Measurements from ENCODE around the gene CENATAC. TPM values are rescaled to one million over a fixed set of nuclear protein-coding genes. Genes with fewer than 3 reads are reported as not detected.
"Not testable (repeated sequence)": the region's sequence is repeated elsewhere in the genome, so short reads cannot be mapped to it uniquely, and the experiment has no call there.

The CENATAC gene
- total RNA-seq, 1 experiment from 2014 or later, result 46.9 TPM

GRCh38 chr11:118984825-118985224, 13.1 kb upstream of the CENATAC start:
- no peak for TF ChIP-seq CTCF (IDR thresholded peaks at IDR 0.05; ENCODE audit: unreplicated experiment)
- DNase-seq, result no peak
- Mint-ChIP-seq H3K27ac (ENCODE audit: unreplicated experiment) (no peak overlapping the region), H3K4me1 (ENCODE audit: low read depth, unreplicated experiment) (peaks cover 8% of the 10 kb centered on the region), H3K4me3 (ENCODE audit: low read depth, unreplicated experiment) (no peak overlapping the region), H3K36me3 (ENCODE audit: insufficient read depth, unreplicated experiment) (no peaks in the 10 kb centered on the region), H3K9me3 (ENCODE audit: low read depth, unreplicated experiment) (peaks cover 2% of the 10 kb centered on the region), H3K27me3 (ENCODE audit: unreplicated experiment) (peaks cover 13% of the 10 kb centered on the region)
- intact Hi-C loops (cut with micrococcal nuclease; ENCODE audit: unreplicated experiment), result no loop called here
- CTCF ChIA-PET, result no interaction called here
- BruUV-seq (replicated peaks), result no TSS peak

- Mint-ChIP-seq H3K4me1 (ENCODE audit: low read depth, unreplicated experiment) (peaks cover 8% of the 10 kb centered on the region), H3K4me3 (ENCODE audit: low read depth, unreplicated experiment) (no peak overlapping the region), H3K9me3 (ENCODE audit: low read depth, unreplicated experiment) (peaks cover 2% of the 10 kb centered on the region), H3K36me3 (ENCODE audit: insufficient read depth, unreplicated experiment) (no peaks in the 10 kb centered on the region), H3K27ac (ENCODE audit: unreplicated experiment) (no peak overlapping the region), H3K27me3 (ENCODE audit: unreplicated experiment) (peaks cover 13% of the 10 kb centered on the region)
- no TSS peak for BruUV-seq (replicated peaks)
- no peak for DNase-seq
- CTCF ChIA-PET, result interaction anchor here (0.7 kb wide), 1 partner anchor 1266 kb away, joined by 4 read pairs; no protein-coding TSS in a partner anchor
- TF ChIP-seq CTCF (IDR thresholded peaks at IDR 0.05; ENCODE audit: unreplicated experiment), result no peak
- intact Hi-C loops (cut with micrococcal nuclease; ENCODE audit: unreplicated experiment), result no loop called here
These were observed 9.7 kb upstream of the CENATAC start for GRCh38 chr11:118988280-118988679.

GRCh38 chr11:118991486-118992038, 6.4 kb upstream of the CENATAC start:
- BruUV-seq (replicated peaks); H3K27ac Mint-ChIP-seq (ENCODE audit: unreplicated experiment); H3K4me1 Mint-ChIP-seq (ENCODE audit: low read depth, unreplicated experiment); DNase-seq; H3K36me3 Mint-ChIP-seq (ENCODE audit: insufficient read depth, unreplicated experiment); CTCF ChIA-PET; intact Hi-C loops (cut with micrococcal nuclease; ENCODE audit: unreplicated experiment); H3K4me3 Mint-ChIP-seq (ENCODE audit: low read depth, unreplicated experiment); H3K9me3 Mint-ChIP-seq (ENCODE audit: low read depth, unreplicated experiment): not testable (repeated sequence)
- peaks cover 13% of the 10 kb centered on the region for H3K27me3 Mint-ChIP-seq (ENCODE audit: unreplicated experiment)

GRCh38 chr11:118996926-118997626, 862 bp upstream of the CENATAC start:
- peak overlapping the region; percentile 42 for H3K27ac Mint-ChIP-seq (ENCODE audit: unreplicated experiment)
- H3K4me1 Mint-ChIP-seq (ENCODE audit: low read depth, unreplicated experiment), result peaks cover 9% of the 10 kb centered on the region
- TF ChIP-seq CTCF (IDR thresholded peaks at IDR 0.05; ENCODE audit: unreplicated experiment), result no peak
- H3K4me3 Mint-ChIP-seq (ENCODE audit: low read depth, unreplicated experiment), result peak overlapping the region; percentile 99
- H3K27me3 Mint-ChIP-seq (ENCODE audit: unreplicated experiment), result no peaks in the 10 kb centered on the region
- CTCF ChIA-PET, result no interaction called here
- DNase-seq, result no peak
- H3K36me3 Mint-ChIP-seq (ENCODE audit: insufficient read depth, unreplicated experiment), result peaks cover 34% of the 10 kb centered on the region
- no peaks in the 10 kb centered on the region for H3K9me3 Mint-ChIP-seq (ENCODE audit: low read depth, unreplicated experiment)
- TSS peak; percentile 28 for BruUV-seq (replicated peaks)
- intact Hi-C loops (cut with micrococcal nuclease; ENCODE audit: unreplicated experiment), result no loop called here

GRCh38 chr11:118998388-118998717, 415 bp downstream of the CENATAC start:
- no peaks in the 10 kb centered on the region for H3K27me3 Mint-ChIP-seq (ENCODE audit: unreplicated experiment)
- H3K4me3 Mint-ChIP-seq (ENCODE audit: low read depth, unreplicated experiment), result peak overlapping the region; percentile 99
- H3K27ac Mint-ChIP-seq (ENCODE audit: unreplicated experiment), result peak overlapping the region; percentile 45
- no peaks in the 10 kb centered on the region for H3K9me3 Mint-ChIP-seq (ENCODE audit: low read depth, unreplicated experiment)
- no TSS peak for BruUV-seq (replicated peaks)
- peaks cover 9% of the 10 kb centered on the region for H3K4me1 Mint-ChIP-seq (ENCODE audit: low read depth, unreplicated experiment)
- CTCF ChIA-PET, result interaction anchor here (1.0 kb wide), 1 partner anchor 308 kb away, joined by 3 read pairs; no protein-coding TSS in a partner anchor
- peak; percentile 10 for DNase-seq
- peaks cover 39% of the 10 kb centered on the region for H3K36me3 Mint-ChIP-seq (ENCODE audit: insufficient read depth, unreplicated experiment)
- TF ChIP-seq CTCF (IDR thresholded peaks at IDR 0.05; ENCODE audit: unreplicated experiment), result no peak
- intact Hi-C loops (cut with micrococcal nuclease; ENCODE audit: unreplicated experiment), result no loop called here

Measured in Calu3 (cell line).